Retinal pigment epithelial cell (primary cell): ENCODE data around the gene SNX9.

Experiments
- DNase-seq: peaks from one replicate; pipeline ENCODE4 v3.0.0-alpha.2; 2010; ENCODE audit warnings: low read depth
- H3K4me3 ChIP-seq: 2 replicates; pipeline ENCODE4 v1.5.1; 2011; ENCODE audit warnings: mild to moderate bottlenecking, low read length, control low read depth, moderate library complexity
- CTCF ChIP-seq: conservative IDR thresholded peaks from 2 replicates; pipeline ENCODE4 v1.5.1; 2011; ENCODE audit warnings: low read depth, low read length, control low read depth, inconsistent platforms

SNX9 gene

GRCh38 chr6:157860505-157860991, 37.5 kb downstream of the SNX9 start:
- no peak overlapping the region for H3K4me3 ChIP-seq
- TF ChIP-seq CTCF, result no peak
- DNase-seq, result no peak

GRCh38 chr6:157861184-157861583, 38.1 kb downstream of the SNX9 start:
- no peak for DNase-seq
- TF ChIP-seq CTCF, result no peak
- no peak overlapping the region for H3K4me3 ChIP-seq

DNA sequence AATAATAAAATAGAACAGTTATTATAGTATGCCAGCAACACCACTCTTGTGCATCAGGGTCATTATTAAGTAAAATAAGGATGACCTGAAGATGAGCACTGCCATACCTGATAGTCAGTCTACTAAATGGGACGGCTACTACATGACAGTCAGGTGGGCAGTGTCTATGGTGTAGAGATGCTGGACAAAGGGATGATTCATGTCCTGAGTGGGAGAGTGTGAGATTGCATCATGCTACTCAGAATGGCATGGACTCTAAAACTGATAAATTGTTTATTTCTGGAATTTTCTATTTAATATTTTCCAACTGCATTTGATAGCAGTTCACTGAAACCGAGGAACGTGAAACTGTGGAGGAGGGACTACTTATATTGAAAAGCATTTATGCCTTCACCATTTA, 38.8 kb downstream of the SNX9 start:
- no peak for TF ChIP-seq CTCF
- H3K4me3 ChIP-seq, result no peak overlapping the region
- DNase-seq, result no peak

- TF ChIP-seq CTCF, result no peak
- H3K4me3 ChIP-seq, result no peak overlapping the region
- DNase-seq, result no peak
Observed at GRCh38 chr6:157862706-157863105, 39.7 kb downstream of the SNX9 start.

DNA sequence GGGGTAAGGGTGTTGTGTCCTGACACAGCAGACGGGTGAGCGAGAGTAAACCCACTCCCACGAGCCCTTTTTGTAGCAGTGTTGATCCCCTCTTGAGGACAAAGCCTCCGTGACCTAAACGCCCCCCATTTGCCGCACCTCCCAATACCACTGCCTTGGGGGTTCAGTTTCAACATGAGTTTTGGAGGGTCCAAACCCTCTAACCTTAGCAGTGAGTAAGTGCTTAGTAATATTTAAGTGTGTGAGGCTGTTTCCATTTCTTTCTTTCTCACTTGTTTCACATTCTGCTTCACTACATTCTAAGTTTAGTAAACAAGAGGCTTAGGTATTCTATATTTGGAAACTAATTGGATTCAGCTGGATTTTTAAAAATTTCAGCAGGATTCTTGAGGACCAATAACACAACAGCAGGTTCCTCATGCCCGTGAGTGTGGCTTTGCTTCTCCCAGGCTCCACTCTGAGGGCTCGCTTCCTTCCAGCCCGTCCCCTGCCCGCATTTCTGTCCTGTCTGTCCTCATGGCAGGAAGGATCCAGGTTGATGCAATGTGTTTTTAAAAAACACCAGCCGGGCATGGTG, 41.2 kb downstream of the SNX9 start:
- H3K4me3 ChIP-seq, result no peak overlapping the region
- TF ChIP-seq CTCF, result no peak
- no peak for DNase-seq

DNA sequence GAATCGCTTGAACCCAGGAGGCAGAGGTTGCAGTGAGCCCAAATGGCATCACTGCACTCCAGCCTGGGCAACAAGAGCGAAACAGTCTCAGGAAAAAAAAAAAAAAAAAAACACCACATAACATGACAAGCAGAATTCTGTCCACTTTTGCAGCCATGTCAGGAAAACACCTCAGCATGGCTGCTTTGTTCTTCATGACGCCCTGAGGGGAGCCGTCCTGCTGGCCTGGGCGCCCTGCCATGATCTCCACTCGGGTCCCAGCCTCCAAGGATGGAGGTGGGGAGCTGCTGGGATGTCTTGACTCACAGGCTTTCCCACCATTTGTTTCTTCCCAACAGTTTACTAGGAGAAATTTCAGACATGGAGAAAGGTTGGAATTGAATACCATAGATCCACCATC, 42.2 kb downstream of the SNX9 start:
- no peak overlapping the region for H3K4me3 ChIP-seq
- no peak for TF ChIP-seq CTCF
- no peak for DNase-seq

DNA sequence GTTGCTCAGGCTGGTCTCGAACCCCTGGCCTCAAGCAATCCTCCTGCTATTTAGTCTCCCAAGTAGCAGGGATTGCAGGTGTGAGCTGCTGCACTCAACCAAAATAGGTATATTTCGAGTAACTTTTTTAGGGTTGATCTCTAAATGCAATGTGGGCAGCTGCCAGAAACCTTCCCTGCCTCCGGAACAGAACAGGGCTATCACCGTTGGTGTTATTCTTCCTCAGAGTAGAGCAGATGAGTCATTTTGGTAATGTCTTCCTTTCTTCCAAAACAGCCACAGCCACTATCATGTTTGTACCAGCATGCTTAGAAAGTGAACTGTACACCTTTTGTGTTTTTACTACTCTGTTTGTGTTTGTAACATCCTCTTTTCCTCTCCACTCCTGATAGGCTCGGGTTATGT, 44.1 kb downstream of the SNX9 start:
- DNase-seq, result no peak
- no peak overlapping the region for H3K4me3 ChIP-seq
- no peak for TF ChIP-seq CTCF
